ENCODE results near the gene PPIL1. TPM values are rescaled to one million over a fixed set of nuclear protein-coding genes. Genes with fewer than 3 reads are reported as not detected.

PPIL1 gene
- total and polyA plus RNA-seq, 10 of the 15 experiments (the other 5 are each of a cell fraction or from before 2014, with no cell fraction given): 39.5 to 95.8 (median 70.5) TPM

DNA sequence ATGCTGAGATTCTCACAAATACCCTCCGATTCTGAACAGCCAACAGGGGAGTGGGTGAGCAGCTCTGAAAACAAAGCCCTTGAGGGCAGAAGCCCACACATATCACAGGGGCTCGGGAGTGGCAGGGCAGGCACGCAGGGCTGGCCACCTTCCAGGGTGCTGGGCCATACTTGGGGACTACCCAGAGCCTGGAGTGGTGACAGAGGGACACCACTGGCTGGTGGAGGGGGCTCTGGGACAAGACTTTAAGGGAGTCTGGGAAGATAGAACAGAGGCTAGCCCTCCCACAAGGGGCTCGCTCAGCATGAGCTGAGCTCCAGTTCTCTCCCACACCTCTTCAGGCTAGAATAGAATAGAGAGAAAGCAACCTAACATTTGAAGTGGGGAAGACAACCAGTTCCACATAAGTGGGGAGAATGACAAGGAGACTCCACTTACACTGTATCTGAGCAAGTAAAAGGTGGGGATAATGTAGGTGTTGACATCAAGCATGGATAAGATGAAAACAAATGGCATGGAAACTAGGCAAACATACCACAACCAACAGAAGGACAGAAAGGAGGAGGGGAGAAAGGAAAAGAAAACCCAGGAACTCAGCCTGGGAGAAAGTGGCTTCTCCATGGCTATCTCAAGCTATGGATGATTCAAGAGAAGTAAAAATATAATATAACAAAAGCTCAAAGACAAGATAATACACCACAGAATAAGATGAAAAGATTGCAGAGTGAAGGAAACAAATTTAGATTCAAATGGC is 7.0 kb downstream of the PPIL1 start (continued):
- TF ChIP-seq CUX1 (IDR thresholded peaks at IDR 0.05; ENCODE audit: insufficient replicate concordance, low read depth, low read length) (no peak), MEF2A (IDR thresholded peaks at IDR 0.05; ENCODE audit: insufficient read depth, low read depth, low read length) (no peak), NR2C2 (IDR thresholded peaks at IDR 0.05; ENCODE audit: borderline replicate concordance, control insufficient read depth, insufficient read length, low read depth) (no peak), WRNIP1 (IDR thresholded peaks at IDR 0.05; ENCODE audit: borderline replicate concordance, low read depth, low read length) (no peak), ZNF592 (IDR thresholded peaks at IDR 0.05) (no peak), EZH2 (IDR thresholded peaks at IDR 0.05; ENCODE audit: borderline replicate concordance, control insufficient read depth, low read depth, low read length) (no peak), NRF1 (conservative IDR thresholded peaks at IDR 0.05; ENCODE audit: low read depth, low read length) (no peak), GATAD2B (conservative IDR thresholded peaks at IDR 0.05; ENCODE audit: low read depth) (no peak)
- TF ChIP-seq, protein P1, sequence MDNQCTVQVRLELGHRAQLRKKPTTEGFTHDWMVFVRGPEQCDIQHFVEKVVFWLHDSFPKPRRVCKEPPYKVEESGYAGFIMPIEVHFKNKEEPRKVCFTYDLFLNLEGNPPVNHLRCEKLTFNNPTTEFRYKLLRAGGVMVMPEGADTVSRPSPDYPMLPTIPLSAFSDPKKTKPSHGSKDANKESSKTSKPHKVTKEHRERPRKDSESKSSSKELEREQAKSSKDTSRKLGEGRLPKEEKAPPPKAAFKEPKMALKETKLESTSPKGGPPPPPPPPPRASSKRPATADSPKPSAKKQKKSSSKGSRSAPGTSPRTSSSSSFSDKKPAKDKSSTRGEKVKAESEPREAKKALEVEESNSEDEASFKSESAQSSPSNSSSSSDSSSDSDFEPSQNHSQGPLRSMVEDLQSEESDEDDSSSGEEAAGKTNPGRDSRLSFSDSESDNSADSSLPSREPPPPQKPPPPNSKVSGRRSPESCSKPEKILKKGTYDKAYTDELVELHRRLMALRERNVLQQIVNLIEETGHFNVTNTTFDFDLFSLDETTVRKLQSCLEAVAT (IDR thresholded peaks at IDR 0.05): no peak

Measured in GM12878 (cell line).